Activated CD4-positive, CD25-positive, alpha-beta regulatory T cell treated with anti-CD3 and anti-CD28 coated beads, Interleukin-2, amount 50 U/mL, for 72 hours (primary cell): Measurements from ENCODE around the gene CYP4A22.
"Not testable (repeated sequence)": the region's sequence is repeated elsewhere in the genome, so short reads cannot be mapped to it uniquely, and the experiment has no call there.

Experiments used
- DNase-seq: peaks from one replicate; pipeline ENCODE4 v3.0.0; 2021

The CYP4A22 gene, protein sequence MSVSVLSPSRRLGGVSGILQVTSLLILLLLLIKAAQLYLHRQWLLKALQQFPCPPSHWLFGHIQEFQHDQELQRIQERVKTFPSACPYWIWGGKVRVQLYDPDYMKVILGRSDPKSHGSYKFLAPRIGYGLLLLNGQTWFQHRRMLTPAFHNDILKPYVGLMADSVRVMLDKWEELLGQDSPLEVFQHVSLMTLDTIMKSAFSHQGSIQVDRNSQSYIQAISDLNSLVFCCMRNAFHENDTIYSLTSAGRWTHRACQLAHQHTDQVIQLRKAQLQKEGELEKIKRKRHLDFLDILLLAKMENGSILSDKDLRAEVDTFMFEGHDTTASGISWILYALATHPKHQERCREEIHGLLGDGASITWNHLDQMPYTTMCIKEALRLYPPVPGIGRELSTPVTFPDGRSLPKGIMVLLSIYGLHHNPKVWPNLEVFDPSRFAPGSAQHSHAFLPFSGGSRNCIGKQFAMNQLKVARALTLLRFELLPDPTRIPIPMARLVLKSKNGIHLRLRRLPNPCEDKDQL

DNA sequence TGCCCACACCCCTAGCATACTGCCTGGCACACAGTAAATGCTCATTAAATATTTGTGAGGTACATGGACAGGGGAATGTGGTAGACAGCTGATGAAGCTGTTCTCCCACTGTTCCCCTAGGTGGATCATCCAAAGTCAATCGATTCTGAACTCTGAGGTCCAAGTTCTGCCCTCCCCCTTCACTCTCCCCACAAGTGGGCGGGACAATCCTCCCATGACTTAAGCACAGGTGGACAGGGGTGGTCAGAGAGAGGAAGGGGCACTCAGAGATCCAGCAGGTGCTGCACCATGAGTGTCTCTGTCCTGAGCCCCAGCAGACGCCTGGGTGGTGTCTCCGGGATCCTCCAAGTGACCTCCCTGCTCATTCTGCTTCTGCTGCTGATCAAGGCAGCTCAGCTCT, at the start of gene CYP4A22:
TSS of gene CYP4A22 (plus strand) at position 244 of the 400 bp plus-strand sequence. CDS start at position 289, 45 bp downstream.
- no peak for DNase-seq

DNA sequence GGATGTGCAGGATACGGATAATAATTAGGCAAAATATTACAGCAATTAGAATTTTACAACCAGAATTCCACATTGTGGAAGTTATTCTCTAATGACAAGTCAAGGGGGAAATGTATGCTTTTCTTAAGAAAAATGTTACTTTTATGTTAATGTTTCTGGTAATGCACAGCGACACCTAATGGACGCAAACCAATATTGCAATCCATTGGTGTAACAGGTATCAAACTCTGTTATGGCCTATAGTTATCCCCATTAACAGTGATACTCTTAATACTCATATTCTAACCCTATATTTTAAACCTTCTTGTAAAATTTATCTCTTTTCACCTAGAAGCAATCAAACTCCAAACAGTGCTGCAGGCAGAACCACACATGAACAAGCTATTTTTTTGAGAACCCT, 47.9 kb upstream of the CYP4A22 start:
- DNase-seq: not testable (repeated sequence)

DNA sequence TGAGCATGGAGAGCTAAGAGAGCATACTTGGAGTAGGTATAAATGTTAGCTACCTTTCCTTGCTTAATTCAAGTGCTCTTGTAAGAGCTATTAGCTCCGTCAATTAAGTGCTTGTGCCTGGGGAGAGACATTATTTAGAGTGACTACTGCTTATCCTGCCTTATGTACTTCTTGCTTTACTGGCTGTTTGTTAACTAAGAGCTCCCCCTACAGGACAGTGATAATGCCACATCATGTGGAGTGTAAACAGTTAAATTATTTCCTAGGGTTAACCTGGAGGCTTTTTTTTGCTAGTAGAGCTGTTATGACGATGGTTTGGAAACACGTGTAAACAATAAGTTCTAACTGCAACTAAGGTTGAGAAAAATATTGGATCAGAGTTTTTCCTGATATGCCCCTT, 45.8 kb upstream of the CYP4A22 start:
- DNase-seq: not testable (repeated sequence)

DNA sequence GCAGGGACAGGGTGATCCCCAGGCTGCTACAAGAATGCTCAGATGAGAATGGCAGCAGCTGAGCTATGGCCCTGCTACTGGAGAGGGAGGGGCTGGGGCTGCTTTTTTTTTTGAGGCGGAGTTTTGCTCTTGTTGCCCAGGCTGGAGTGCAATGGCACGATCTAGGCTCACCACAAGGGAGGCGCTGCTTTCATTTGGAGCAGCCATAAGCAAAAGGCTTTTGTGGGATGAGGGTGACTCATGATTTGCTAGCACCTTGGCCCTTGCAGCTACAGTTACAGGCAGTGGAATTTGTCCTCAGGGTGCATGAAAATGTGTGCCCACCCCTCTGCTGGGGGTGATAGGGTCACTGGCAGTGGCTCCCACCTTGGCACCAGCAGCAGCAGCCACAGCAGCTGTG, 32.4 kb upstream of the CYP4A22 start:
- no peak for DNase-seq

DNA sequence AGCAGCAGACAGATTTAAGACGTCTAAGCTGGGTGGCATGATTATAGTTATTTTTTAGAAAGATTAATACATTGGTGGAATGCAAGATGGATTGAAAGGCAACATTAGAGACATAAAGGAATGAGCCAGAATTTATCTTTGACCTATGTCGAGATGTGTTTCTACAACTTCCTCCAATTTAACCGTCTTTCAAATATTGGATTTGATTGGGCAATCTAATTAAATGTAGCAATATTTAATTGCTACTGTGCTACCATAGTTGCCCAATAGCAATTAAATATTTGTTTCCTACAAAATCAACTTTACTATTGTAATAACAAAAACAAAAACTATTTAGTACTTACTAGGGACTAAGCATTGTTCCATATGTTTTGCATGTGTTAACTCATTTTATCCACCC, 30.4 kb upstream of the CYP4A22 start:
- DNase-seq: no peak

DNA sequence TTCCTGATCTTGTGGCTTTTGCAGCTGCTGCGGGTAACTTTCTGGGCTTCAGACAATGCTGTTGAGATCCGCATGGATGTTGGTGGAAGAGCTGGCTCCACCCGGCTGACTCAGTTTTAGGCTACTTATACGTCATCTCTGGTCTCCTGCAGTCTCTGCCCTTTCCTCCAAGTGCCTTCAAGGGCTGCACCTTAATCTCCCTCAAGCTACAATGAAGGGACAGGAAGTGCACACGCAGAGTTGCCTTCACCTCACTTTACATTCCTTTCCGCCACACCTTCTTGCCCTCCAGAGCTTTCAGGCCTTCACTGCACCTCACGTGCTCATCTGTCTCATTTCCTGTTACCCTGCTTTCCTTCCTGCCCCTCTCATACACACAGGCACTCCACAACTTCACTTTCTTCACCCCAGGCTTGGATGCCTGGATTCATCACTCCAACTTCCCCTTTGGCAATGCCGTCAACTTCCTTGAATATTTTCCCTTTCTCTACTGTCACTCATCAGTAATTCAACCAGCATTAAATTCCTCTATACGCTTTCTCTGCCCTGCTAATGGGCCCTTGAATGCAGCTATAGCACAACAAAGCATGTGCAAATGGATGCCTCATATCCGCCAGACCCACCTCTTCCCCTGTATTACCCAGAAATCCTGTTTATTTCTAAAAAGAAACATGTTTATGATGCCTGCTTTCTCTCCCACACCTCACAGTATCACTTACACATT, 29.2 kb upstream of the CYP4A22 start:
- not testable (repeated sequence) for DNase-seq

DNA sequence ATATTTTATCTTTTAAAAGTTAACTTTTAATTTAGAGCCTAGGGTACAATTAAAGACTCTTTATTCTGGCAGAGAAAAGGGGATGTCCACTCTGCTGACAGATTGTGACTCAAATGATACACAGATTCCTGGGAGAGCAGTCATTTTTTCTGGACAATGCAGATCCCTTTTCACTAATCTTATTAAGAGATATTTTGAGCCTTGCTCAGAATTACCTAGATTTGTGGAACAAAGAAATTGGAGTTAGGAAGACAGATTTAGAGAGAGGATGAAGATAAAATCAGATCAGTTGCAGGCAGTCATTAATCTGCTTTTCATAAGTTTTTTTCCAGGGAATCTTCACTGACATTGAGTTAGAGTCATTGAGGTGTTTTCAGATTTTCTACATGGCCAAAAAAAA, 27.8 kb upstream of the CYP4A22 start:
- not testable (repeated sequence) for DNase-seq

DNA sequence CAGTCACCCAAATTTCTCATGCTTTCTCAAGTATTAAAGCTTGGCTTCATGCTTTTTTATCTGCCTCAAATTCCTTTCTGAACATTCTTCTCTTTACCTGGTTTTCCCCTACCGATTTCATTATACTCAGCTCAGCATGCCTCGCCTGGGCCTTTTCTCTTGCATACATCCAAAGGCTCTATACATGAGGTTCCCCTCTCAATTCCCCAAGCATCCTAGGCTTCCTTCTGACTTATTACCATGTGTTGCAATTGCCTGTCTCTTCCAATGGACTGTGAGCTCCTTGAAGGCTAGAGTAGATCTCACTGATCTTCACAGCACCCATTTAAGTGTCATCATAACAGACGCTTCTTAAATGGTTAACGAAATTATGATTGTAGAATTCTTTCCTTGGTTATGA, 24.1 kb upstream of the CYP4A22 start:
- DNase-seq: no peak

DNA sequence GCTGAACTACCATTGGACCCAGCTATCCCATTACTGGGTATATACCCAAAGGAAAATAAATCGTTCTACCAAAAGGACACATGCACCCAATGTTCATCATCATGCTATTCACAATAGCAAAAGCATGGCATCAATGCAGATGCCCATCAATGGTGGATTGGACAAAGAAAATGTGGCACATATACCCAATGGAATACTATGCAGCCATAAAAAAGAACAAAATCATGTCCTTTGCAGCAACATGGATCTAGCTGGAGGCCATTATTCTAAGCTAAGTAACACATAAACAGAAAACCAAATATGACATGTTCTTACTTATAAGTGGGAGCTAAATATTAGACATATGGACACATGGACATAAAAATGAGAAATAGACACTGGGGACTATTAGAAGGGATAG, 16.2 kb upstream of the CYP4A22 start:
- DNase-seq: not testable (repeated sequence)

DNA sequence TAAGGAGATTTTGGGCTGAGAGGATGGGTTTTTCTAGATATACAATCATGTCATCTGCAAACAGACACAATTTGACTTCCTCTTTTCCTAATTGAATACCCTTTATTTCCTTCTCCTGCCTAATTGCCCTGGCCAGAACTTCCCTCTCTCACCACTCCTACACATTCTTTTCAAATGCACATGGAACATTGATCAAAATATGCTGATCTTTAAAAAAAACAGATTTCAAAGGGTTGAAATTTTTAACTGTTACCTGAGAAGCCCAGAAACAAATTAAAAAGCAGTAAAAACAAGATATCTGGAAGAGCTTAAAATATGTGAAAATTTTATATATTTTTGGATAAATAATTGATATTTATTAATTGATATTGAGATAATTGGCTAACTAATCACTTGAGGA, 12.4 kb upstream of the CYP4A22 start:
- DNase-seq: not testable (repeated sequence)

DNA sequence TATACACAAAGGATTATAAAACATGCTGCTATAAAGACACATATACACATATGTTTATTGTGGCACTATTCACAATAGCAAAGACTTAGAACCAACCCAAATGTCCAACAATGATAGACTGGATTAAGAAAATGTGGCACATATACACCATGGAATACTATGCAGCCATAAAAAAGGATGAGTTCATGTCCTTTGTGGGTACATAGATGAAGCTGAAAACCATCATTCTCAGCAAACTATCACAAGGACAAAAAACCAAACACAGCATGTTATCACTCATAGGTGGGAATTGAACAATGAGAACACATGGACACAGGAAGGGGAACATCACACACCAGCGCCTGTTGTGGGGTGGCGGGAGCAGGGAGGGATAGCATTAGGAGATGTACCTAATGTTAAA, 10.2 kb upstream of the CYP4A22 start:
- DNase-seq: not testable (repeated sequence)

DNA sequence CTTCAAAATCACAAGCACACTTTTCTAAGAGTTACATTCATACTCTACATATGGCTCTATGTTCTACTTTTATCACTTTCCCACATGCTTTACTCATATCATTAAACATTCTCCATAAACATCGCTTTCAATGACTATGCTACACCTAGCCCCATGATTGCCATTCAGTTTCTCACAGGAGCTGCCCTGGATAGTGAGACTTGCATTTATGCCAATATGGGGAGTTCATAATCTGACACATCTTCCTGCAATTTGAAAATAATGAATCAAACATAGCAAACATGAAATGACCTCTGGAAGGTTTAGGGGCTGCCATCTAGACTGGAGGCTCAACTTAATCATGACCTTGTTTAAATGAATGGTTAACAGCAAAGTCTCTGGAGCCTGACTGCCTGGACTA, 9.0 kb upstream of the CYP4A22 start:
- DNase-seq: no peak

DNA sequence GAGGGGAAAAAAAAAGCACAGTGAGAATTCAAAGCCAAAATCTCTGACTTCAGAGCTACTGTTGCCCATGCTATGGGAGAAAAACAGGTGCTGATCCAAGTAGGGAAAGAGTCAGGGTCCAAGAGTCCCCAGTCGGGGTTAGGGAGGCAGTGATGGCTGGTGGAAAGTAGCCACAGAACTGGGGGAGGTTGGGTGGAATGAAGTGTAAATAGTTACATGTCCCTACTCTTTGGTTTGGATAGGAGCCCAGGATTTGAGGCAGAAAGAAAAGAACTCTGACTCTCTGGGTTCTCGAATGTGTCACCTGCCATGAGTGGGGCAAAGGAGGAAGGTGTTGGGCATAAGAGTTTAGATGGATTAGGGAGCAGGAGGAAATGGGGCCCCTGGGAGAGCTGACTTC, 8.4 kb upstream of the CYP4A22 start:
- not testable (repeated sequence) for DNase-seq

DNA sequence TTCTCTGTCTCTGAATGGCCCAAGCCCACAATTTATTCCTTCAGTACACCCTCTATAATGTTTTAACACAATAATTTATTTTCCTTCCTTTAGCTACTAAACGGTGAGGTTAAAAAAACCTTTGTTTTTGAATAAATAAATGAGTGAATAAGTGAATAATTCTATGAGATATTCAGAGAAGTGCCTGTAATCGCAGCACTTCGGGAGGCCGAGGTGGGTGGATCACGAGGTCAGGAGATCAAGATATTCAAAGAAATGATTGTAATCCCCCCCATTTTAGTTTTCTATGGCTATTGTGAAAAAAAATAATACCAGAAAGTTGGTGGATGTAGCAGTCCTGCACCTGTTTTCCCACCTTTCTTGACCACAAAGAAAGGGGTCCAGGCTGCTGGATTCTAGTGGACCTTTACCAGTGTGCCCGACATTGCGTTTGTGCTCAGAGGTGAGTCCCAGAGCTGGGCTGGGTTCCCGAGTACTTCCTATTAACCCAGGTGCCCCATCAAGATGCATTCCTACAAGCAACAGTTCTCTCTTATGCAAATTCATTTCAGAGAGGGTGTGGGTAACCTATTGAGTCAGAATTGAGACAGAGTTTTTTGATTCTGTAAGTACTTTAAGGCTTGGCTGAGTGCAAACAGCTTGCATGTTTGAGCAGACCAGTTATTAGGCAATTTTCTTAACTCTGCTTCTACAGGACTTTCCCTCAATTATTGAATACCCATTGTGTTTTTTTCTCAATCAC, 7.6 kb upstream of the CYP4A22 start:
- not testable (repeated sequence) for DNase-seq

DNA sequence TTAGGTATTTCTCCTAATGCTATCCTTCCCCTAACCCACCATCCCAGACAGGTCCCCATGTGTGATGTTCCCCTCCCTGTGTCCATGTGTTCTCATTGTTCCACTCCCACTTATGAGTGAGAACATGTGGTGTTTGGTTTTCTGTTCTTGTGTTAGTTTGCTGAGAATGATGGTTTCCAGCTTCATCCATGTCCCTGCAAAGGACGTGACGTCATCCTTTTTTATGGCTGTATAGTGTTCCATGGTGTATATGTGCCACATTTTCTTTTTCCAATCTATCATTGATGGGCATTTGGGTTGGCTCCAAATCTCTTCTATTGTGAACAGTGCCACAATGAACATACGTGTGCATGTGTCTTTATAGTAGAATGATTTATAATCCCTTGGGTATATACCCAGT, 4.6 kb upstream of the CYP4A22 start:
- not testable (repeated sequence) for DNase-seq

DNA sequence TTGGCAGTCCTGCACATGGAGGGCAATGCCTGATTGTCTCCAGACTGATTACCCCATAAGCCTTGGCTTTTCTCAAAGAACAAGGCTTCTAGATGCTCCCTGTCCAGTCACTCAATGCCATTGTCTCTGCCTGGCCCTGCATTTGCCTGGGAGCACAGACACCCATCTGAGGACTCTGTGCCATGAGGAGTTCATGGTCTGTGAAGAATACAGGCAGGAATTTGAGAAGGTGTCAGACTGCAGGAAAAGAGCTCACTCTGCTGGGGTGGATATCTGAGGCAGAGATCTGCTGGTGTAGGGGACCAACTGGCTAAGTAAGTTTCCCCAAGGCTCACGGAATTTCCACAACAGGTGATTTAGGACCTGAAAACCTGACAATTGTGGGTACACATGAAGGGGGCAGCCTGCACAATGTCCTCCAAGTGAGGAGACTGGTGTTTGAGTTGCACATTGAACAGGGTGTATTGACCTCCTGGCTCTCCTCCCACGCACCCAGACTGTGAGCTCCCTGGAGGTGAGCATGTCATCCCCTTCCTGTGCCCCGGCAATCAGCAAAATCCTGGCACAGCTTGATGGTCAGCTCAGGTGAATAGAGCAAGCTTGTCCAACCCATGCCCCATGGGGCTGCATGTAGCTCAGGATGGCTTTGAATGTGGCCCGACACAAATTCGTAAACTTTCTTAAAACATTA, 829 bp downstream of the CYP4A22 start:
- DNase-seq: no peak

DNA sequence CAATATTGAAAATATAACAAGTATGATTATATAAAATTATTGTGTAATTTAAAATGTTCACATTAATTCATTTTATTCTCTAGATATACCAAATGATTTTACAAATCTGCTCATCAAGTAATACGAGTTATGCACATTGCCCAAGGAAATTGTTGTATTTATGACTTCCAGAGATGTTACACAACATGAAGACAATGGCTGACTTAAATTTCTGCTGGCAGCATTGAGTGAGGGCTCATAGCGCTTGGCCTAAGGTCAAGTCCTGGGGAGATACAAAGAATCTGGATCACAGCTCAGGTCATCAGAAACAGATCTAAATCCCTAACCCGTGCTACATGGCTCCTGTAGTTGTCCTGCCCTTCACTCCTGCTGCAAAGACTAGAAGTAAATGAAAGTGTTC, 3.1 kb downstream of the CYP4A22 start:
- not testable (repeated sequence) for DNase-seq

DNA sequence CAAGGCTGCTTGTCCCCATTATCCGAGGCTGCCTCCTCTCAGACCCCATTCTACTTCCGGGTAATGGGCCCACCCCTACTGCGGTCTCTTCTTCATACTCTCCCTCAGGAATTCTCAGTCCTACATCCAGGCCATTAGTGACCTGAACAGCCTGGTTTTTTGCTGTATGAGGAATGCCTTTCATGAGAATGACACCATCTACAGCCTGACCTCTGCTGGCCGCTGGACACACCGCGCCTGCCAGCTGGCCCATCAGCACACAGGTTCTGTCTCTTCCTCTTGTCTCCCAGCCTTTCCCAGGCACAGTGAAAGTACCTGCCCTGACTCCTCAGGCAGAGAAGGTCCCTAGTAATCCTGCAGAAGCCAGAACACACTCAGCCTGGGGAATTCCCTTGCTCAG, 6.4 kb downstream of the CYP4A22 start:
- DNase-seq: not testable (repeated sequence)

DNA sequence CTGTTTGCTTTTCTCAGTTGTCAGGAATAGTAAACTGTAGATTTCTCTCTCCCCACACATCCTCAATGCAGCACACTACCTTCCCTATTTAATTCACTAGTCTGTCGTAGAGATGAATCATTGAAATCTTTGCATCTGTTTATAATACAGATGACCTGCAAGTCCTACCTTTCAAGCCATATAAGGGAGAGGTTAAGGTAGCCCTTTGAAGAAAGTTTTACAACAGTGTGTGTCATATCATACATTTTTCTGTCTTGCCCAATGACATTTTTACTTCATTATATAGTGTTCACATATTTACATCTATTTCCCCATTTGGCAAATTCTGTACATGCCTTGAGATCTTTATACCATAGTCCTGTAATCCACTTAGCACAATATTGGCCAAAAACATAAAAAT, 9.3 kb downstream of the CYP4A22 start:
- not testable (repeated sequence) for DNase-seq

DNA sequence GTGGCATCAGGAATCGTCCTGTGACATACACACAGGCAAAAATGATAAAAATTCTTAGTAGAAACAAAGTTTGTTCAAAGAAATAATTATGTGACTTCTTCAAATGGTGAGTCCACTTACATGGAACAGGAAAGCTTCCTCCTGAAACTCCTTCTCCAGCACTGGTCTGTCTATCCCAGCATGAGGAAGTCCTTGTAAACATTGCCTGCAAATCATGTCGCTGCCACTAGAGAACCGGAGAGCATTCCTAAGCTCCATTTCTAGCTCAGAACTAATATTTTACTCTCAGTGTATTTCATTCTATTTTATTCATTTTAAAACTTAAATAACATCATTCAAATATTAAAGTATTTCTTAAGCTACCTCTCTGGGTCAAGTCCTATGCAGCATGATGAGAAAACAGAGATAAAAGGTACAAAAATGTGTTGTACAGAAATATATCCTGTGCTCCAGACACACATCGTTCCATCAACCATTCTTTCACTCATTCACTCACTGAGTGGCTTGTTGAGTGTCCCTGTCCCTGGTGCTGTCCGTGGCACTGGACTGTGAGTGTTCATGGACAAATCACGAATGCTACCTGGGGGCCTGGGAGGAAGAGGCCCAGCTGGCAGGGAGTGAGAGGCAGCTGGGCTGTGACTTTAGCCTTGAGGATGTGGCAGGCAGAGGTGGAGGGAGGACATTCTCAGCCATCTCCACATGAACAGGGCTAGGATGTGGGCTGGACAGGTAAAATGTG, 10.0 kb downstream of the CYP4A22 start:
- no peak for DNase-seq

DNA sequence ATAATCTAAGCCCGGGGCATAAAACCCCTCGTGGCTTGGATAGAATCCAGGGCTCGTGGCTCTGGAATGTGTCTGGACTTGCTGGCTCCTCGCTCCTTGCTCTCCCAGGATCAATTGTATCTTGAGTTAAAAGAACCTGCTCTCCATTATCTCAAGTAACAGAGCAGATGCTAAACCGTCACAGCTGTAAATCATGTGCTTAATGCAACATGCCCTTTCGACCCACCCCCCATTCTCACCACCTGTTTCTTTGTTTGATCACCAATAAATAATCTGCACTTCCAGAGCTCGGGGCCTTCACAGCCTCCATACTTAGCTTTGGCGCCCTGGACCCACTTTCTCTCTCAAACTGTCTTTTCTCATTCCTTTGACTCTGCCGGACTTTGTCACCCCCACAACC, 11.9 kb downstream of the CYP4A22 start:
- not testable (repeated sequence) for DNase-seq

DNA sequence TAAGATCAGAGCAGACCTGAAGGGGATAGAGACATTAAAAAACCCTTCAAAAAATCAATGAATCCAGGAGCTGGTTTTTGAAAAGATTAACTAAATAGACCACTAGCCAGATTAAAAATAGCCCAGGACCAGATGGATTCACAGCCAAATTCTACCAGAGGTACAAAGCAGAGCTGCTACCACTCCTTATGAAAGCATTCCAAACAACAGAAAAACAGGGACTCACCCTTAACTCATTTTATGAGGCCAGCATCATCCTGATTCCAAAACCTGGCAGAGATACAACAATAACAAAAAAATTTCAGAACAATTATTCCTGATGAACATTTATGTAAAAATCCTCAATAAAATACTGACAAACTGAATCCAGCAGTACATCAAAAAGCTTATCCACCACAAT, 19.2 kb downstream of the CYP4A22 start:
- not testable (repeated sequence) for DNase-seq
